ENCODE results near the gene BLOC1S3. TPM values are rescaled to one million over a fixed set of nuclear protein-coding genes. Genes with fewer than 3 reads are reported as not detected.

Gene BLOC1S3
- total RNA-seq, 1 donor from 2014 or later = 15.9 TPM

- Histone ChIP-seq H3K4me3 (no peak overlapping the region), H3K9me3 (no peaks in the 10 kb centered on the region), H3K36me3 (no peaks in the 10 kb centered on the region), H3K27me3 (ENCODE audit: low read depth) (peaks cover 5% of the 10 kb centered on the region), H3K4me1 (peaks cover 35% of the 10 kb centered on the region), H3K27ac (no peak overlapping the region)
- ATAC-seq = no peak
- DNase-seq = no peak
- TF ChIP-seq, protein P1, sequence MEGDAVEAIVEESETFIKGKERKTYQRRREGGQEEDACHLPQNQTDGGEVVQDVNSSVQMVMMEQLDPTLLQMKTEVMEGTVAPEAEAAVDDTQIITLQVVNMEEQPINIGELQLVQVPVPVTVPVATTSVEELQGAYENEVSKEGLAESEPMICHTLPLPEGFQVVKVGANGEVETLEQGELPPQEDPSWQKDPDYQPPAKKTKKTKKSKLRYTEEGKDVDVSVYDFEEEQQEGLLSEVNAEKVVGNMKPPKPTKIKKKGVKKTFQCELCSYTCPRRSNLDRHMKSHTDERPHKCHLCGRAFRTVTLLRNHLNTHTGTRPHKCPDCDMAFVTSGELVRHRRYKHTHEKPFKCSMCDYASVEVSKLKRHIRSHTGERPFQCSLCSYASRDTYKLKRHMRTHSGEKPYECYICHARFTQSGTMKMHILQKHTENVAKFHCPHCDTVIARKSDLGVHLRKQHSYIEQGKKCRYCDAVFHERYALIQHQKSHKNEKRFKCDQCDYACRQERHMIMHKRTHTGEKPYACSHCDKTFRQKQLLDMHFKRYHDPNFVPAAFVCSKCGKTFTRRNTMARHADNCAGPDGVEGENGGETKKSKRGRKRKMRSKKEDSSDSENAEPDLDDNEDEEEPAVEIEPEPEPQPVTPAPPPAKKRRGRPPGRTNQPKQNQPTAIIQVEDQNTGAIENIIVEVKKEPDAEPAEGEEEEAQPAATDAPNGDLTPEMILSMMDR (IDR thresholded peaks at IDR 0.05) = no peak
- intact Hi-C loops (cut with DNase I) = no loop called here
These were observed 11.8 kb upstream of the BLOC1S3 start for GRCh38 chr19:45166723-45167252.

GRCh38 chr19:45168767-45169351, 9.7 kb upstream of the BLOC1S3 start:
- no peaks in the 10 kb centered on the region for H3K9me3 ChIP-seq
- H3K4me3 ChIP-seq = no peak overlapping the region
- no peak overlapping the region for H3K27ac ChIP-seq
- ATAC-seq = no peak
- H3K27me3 ChIP-seq (ENCODE audit: low read depth) = no peaks in the 10 kb centered on the region
- H3K36me3 ChIP-seq = no peaks in the 10 kb centered on the region
- no peak for DNase-seq
- TF ChIP-seq, protein P1 (IDR thresholded peaks at IDR 0.05) = no peak
- intact Hi-C loops (cut with DNase I) = no loop called here
- H3K4me1 ChIP-seq = peaks cover 42% of the 10 kb centered on the region

DNA sequence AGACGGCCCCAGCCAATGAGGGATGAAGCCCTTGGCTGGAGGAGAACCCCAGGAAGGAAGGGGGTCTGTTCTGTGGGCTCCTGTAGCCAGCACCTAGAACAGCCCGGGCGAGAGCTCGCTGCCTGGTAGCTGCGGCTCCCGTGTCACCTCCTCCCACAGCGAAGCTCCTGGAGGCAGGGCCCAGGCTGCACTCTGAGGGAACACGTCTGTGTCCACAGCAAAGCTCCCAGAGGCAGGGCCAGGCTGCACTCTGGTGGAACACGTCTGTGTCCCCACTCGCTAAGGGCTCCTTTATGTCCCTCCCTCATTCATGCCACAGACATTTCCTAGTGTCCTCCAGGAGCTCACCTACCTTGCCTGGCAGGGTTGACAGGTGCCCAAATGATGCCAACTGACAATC, 9.0 kb upstream of the BLOC1S3 start:
- Histone ChIP-seq H3K9me3 (no peaks in the 10 kb centered on the region), H3K4me1 (peaks cover 37% of the 10 kb centered on the region), H3K27me3 (ENCODE audit: low read depth) (no peaks in the 10 kb centered on the region), H3K4me3 (no peak overlapping the region), H3K27ac (no peak overlapping the region), H3K36me3 (no peaks in the 10 kb centered on the region)
- ATAC-seq (no peak), DNase-seq (no peak)
- intact Hi-C loops (cut with DNase I) = no loop called here
- TF ChIP-seq, protein P1 (IDR thresholded peaks at IDR 0.05) = no peak

- Histone ChIP-seq H3K9me3 (no peaks in the 10 kb centered on the region), H3K4me1 (peaks cover 31% of the 10 kb centered on the region), H3K27ac (no peak overlapping the region), H3K27me3 (ENCODE audit: low read depth) (no peaks in the 10 kb centered on the region), H3K36me3 (no peaks in the 10 kb centered on the region), H3K4me3 (no peak overlapping the region)
- TF ChIP-seq, protein P1 (IDR thresholded peaks at IDR 0.05) = no peak
- ATAC-seq (no peak), DNase-seq (no peak)
- intact Hi-C loops (cut with DNase I) = no loop called here
These were observed 8.2 kb upstream of the BLOC1S3 start for GRCh38 chr19:45170146-45171106.

- TF ChIP-seq, protein P1 (IDR thresholded peaks at IDR 0.05) = no peak
- DNase-seq (no peak), ATAC-seq (peak in 1 of 2 donors; percentile 42)
- Histone ChIP-seq H3K36me3 (no peaks in the 10 kb centered on the region), H3K27me3 (ENCODE audit: low read depth) (no peaks in the 10 kb centered on the region), H3K27ac (no peak overlapping the region), H3K9me3 (no peaks in the 10 kb centered on the region), H3K4me1 (peaks cover 31% of the 10 kb centered on the region), H3K4me3 (no peak overlapping the region)
- intact Hi-C loops (cut with DNase I) = no loop called here
These were observed 7.4 kb upstream of the BLOC1S3 start for GRCh38 chr19:45171211-45171623.
